ENCODE measurements around the gene PTGER1. TPM values are rescaled to one million over a fixed set of nuclear protein-coding genes. Genes with fewer than 3 reads are reported as not detected.
A peak's percentile ranks its signal among the peaks of the same experiment; 100 is the strongest.

PTGER1 gene
- 4.5 and 16.4 TPM in 2 replicates for total RNA-seq

- no peak for DNase-seq (ENCODE audit: low read depth)
- peak; percentile 45 for TF ChIP-seq CTCF (conservative IDR thresholded peaks at IDR 0.05; ENCODE audit: low read depth, low read length)
- H3K4me3 ChIP-seq (ENCODE audit: low read depth, low read length) = peak within 1 kb of the TSS; percentile 45
Observed at GRCh38 chr19:14475251-14476073, at the start of gene PTGER1. Gene PTGER1 (minus strand): TSS chr19:14475354. CDS start chr19:14474320, 1,034 bp downstream.

GRCh38 chr19:14520543-14520942, 45.4 kb upstream of the PTGER1 start:
- no peak overlapping the region for H3K4me3 ChIP-seq (ENCODE audit: low read depth, low read length)
- no peak for TF ChIP-seq CTCF (conservative IDR thresholded peaks at IDR 0.05; ENCODE audit: low read depth, low read length)

GRCh38 chr19:14519860-14520407, 44.8 kb upstream of the PTGER1 start:
- peak; percentile 93 for DNase-seq (ENCODE audit: low read depth)
- H3K4me3 ChIP-seq (ENCODE audit: low read depth, low read length) = no peak overlapping the region
- no peak for TF ChIP-seq CTCF (conservative IDR thresholded peaks at IDR 0.05; ENCODE audit: low read depth, low read length)

More at GRCh38 chr19:14520543-14520942, 45.4 kb upstream of the PTGER1 start:
- no peak for DNase-seq (ENCODE audit: low read depth)

GRCh38 chr19:14519245-14519859, 44.2 kb upstream of the PTGER1 start:
- no peak overlapping the region for H3K4me3 ChIP-seq (ENCODE audit: low read depth, low read length)
- no peak for TF ChIP-seq CTCF (conservative IDR thresholded peaks at IDR 0.05; ENCODE audit: low read depth, low read length)
- DNase-seq (ENCODE audit: low read depth) = no peak

- peak within 1 kb of the TSS; percentile 82 for H3K4me3 ChIP-seq (ENCODE audit: low read depth, low read length)
- no peak for DNase-seq (ENCODE audit: low read depth)
- TF ChIP-seq CTCF (conservative IDR thresholded peaks at IDR 0.05; ENCODE audit: low read depth, low read length) = no peak
Observed at GRCh38 chr19:14517840-14518505, 42.8 kb upstream of the PTGER1 start, which contains the start of gene DNAJB1. Gene DNAJB1 (minus strand): TSS chr19:14518397. CDS start chr19:14518349, 48 bp downstream.

GRCh38 chr19:14517446-14517839, 42.3 kb upstream of the PTGER1 start:
- peak overlapping the region; percentile 82 for H3K4me3 ChIP-seq (ENCODE audit: low read depth, low read length)
- no peak for DNase-seq (ENCODE audit: low read depth)
- no peak for TF ChIP-seq CTCF (conservative IDR thresholded peaks at IDR 0.05; ENCODE audit: low read depth, low read length)
